GM18505 (cell line): ENCODE measurements around the gene PTPRN2.

Experiments used
- ATAC-seq: cut with Tn5 transposase; IDR thresholded peaks from one replicate; pipeline ENCODE4 v1.9.1; 2021; ENCODE audit not compliant: unreplicated experiment
- POLR2A ChIP-seq: IDR thresholded peaks from 4 replicates; pipeline ENCODE4 v1.6.1; 2011; ENCODE audit warnings: borderline replicate concordance; ENCODE audit not compliant: insufficient read depth, insufficient read length; ENCODE audit errors: extremely low read depth

PTPRN2 gene

GRCh38 chr7:157889480-157889879 lies 698.1 kb downstream of the PTPRN2 start:
- no peak for ATAC-seq
- no peak for TF ChIP-seq POLR2A

GRCh38 chr7:157888579-157888978 lies 699.0 kb downstream of the PTPRN2 start:
- no peak for ATAC-seq
- TF ChIP-seq POLR2A = no peak

- no peak for ATAC-seq
- TF ChIP-seq POLR2A = no peak
Observed at GRCh38 chr7:157887400-157887799, 700.2 kb downstream of the PTPRN2 start.

GRCh38 chr7:157886711-157887110 lies 700.9 kb downstream of the PTPRN2 start:
- no peak for TF ChIP-seq POLR2A
- ATAC-seq = no peak

- no peak for ATAC-seq
- TF ChIP-seq POLR2A = no peak
Observed at GRCh38 chr7:157886266-157886665, 701.4 kb downstream of the PTPRN2 start.

GRCh38 chr7:157885140-157885539 lies 702.5 kb downstream of the PTPRN2 start:
- ATAC-seq = no peak
- TF ChIP-seq POLR2A = no peak

- TF ChIP-seq POLR2A = no peak
- no peak for ATAC-seq
Observed at GRCh38 chr7:157884461-157885062, 703.1 kb downstream of the PTPRN2 start.

GRCh38 chr7:157881048-157881771 lies 706.4 kb downstream of the PTPRN2 start:
- no peak for ATAC-seq
- no peak for TF ChIP-seq POLR2A

GRCh38 chr7:157879391-157879790 lies 708.2 kb downstream of the PTPRN2 start:
- no peak for TF ChIP-seq POLR2A
- ATAC-seq = no peak

- no peak for TF ChIP-seq POLR2A
- no peak for ATAC-seq
Observed at GRCh38 chr7:157877298-157878090, 710.1 kb downstream of the PTPRN2 start.

GRCh38 chr7:157876469-157877285 lies 710.9 kb downstream of the PTPRN2 start:
- no peak for ATAC-seq
- TF ChIP-seq POLR2A = no peak

- TF ChIP-seq POLR2A = no peak
- ATAC-seq = no peak
Observed at GRCh38 chr7:157875230-157876179, 712.1 kb downstream of the PTPRN2 start.

- TF ChIP-seq POLR2A = no peak
- ATAC-seq = no peak
Observed at GRCh38 chr7:157874870-157875229, 712.8 kb downstream of the PTPRN2 start.
